Measurements from ENCODE around the gene HGS. TPM values are rescaled to one million over a fixed set of nuclear protein-coding genes. Genes with fewer than 3 reads are reported as not detected.

Gene HGS
- total and polyA plus RNA-seq, 2 of the 13 experiments (the other 11 are each of a cell fraction or from before 2014, with no cell fraction given): 73.3 to 78.1 TPM

- TF ChIP-seq AFF4 (CRISPR knock-in tag; IDR thresholded peaks at IDR 0.05): peak; percentile 8; the same call in 1 of the 2 replicates
- no peak for TF ChIP-seq ZNF646 (CRISPR knock-in tag; IDR thresholded peaks at IDR 0.05)
- no peak for TF ChIP-seq MTA3 (CRISPR knock-in tag; IDR thresholded peaks at IDR 0.05)
- TF ChIP-seq MXD4 (CRISPR knock-in tag; IDR thresholded peaks at IDR 0.05): no peak
- TF ChIP-seq KLF9 (CRISPR knock-in tag; IDR thresholded peaks at IDR 0.05; ENCODE audit: low read depth): no peak
- peak; percentile 77 for TF ChIP-seq RBFOX2 (IDR thresholded peaks at IDR 0.05; ENCODE audit: low read depth, low read length)
- TF ChIP-seq LRRFIP1 (CRISPR knock-in tag; conservative IDR thresholded peaks at IDR 0.05): no peak
- TF ChIP-seq DMAP1 (CRISPR knock-in tag; IDR thresholded peaks at IDR 0.05): no peak
- no peak for TF ChIP-seq ARNT (IDR thresholded peaks at IDR 0.05)
- TF ChIP-seq ZBTB33 (CRISPR knock-in tag; IDR thresholded peaks at IDR 0.05): no peak; the same call in 1 of the 2 replicates
- TF ChIP-seq SKIL (CRISPR knock-in tag; IDR thresholded peaks at IDR 0.05; ENCODE audit: borderline replicate concordance): no peak
Measured at GRCh38 chr17:81707725-81708646, 24.2 kb downstream of the HGS start (continued).
